Parathyroid adenoma (tissue), 2 donors: ENCODE measurements around the gene DHRS1.

Experiments used
- H2AFZ ChIP-seq: fragments of 300-600 bp; sonication (generic); one replicate; pipeline ENCODE4 v1.7.0; 2017; ENCODE audit warnings: antibody characterized with exemption, mild to moderate bottlenecking
- H3K27ac ChIP-seq: fragments of 300-600 bp; sonication (generic); one replicate; pipeline ENCODE4 v1.7.0; 2017
- H3K27me3 ChIP-seq: fragments of 300-600 bp; sonication (generic); one replicate; pipeline ENCODE4 v1.7.0; 2017; ENCODE audit warnings: low read length; ENCODE audit not compliant: control insufficient read depth, insufficient read depth
- H3K36me3 ChIP-seq: fragments of 300-600 bp; sonication (generic); one replicate; pipeline ENCODE4 v1.7.0; 2017; ENCODE audit warnings: low read length; ENCODE audit not compliant: control insufficient read depth, insufficient read depth
- H3K4me1 ChIP-seq: fragments of 300-600 bp; sonication (generic); one replicate; pipeline ENCODE4 v1.7.0; 2017; ENCODE audit warnings: control low read depth
- H3K4me2 ChIP-seq: fragments of 300-600 bp; sonication (generic); one replicate; pipeline ENCODE4 v1.7.0; 2017; ENCODE audit warnings: low read length
- H3K4me3 ChIP-seq: fragments of 300-600 bp; sonication (generic); one replicate; pipeline ENCODE4 v1.7.0; 2017; ENCODE audit warnings: low read depth, low read length
- H3K79me2 ChIP-seq: fragments of 300-600 bp; sonication (generic); one replicate; pipeline ENCODE4 v1.7.0; 2017; ENCODE audit warnings: control low read depth
- H3K9ac ChIP-seq: fragments of 300-600 bp; sonication (generic); one replicate; pipeline ENCODE4 v1.7.0; 2017; ENCODE audit warnings: mild to moderate bottlenecking
- H3K9me3 ChIP-seq: fragments of 300-600 bp; sonication (generic); one replicate; pipeline ENCODE4 v1.7.0; 2017; ENCODE audit warnings: low read length; ENCODE audit not compliant: control insufficient read depth
- TF ChIP-seq, protein P1 (sequence below): fragments of 300-600 bp; sonication (generic); IDR thresholded peaks from one replicate; pipeline ENCODE4 v1.7.0; 2017; ENCODE audit warnings: antibody characterized with exemption, mild to moderate bottlenecking
- donor health status: primary hyperparathyroidism.

Gene DHRS1

DNA sequence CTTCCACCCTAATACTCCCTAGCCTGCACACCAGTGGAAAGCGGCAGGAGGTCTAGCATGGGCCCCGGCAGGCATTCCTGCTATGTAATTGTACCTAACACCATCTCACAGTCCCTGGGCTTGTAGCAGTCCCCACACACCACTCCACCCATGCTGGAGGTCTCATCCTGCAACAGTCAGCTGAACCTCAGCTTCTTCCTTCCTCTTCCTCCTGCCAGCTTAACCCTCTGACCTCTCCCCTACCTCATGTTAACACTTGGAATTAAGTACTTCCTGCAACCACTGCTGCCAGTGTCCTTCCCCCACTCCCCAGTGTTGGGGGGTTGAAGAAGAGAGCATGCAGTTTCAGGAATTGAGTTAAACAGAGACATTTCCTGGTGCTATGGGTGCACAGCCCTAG is 27.7 kb upstream of the DHRS1 start:
- no peak overlapping the region for H2AFZ ChIP-seq
- H3K27me3 ChIP-seq = no peaks in the 10 kb centered on the region
- H3K27ac ChIP-seq = no peak overlapping the region
- TF ChIP-seq, protein P1, sequence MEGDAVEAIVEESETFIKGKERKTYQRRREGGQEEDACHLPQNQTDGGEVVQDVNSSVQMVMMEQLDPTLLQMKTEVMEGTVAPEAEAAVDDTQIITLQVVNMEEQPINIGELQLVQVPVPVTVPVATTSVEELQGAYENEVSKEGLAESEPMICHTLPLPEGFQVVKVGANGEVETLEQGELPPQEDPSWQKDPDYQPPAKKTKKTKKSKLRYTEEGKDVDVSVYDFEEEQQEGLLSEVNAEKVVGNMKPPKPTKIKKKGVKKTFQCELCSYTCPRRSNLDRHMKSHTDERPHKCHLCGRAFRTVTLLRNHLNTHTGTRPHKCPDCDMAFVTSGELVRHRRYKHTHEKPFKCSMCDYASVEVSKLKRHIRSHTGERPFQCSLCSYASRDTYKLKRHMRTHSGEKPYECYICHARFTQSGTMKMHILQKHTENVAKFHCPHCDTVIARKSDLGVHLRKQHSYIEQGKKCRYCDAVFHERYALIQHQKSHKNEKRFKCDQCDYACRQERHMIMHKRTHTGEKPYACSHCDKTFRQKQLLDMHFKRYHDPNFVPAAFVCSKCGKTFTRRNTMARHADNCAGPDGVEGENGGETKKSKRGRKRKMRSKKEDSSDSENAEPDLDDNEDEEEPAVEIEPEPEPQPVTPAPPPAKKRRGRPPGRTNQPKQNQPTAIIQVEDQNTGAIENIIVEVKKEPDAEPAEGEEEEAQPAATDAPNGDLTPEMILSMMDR = no peak
- no peaks in the 10 kb centered on the region for H3K9me3 ChIP-seq
- peaks cover under 1% of the 10 kb centered on the region for H3K4me1 ChIP-seq
- H3K4me3 ChIP-seq = no peak overlapping the region
- H3K79me2 ChIP-seq = no peaks in the 10 kb centered on the region
- H3K36me3 ChIP-seq = no peaks in the 10 kb centered on the region
- no peak overlapping the region for H3K9ac ChIP-seq
- no peak overlapping the region for H3K4me2 ChIP-seq

DNA sequence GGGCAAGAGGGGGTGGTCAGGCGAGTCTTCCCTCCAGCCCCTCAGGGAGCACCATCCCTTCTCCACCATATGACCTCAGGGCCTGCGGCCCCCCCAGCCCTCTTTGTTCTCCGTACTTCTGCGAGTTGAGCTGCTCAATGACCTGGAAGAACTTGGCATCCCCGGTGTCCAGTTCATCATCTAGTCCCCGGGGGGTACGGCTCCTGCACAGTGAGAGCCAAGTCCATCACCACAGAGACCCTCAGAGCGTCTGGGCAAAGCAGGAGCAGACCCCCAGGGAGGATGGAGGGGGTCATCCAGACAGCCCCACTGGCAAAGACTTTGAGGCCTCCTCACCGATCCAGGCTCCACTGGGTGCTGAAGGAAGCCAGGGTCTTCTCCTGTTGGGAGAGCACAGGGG is 26.4 kb upstream of the DHRS1 start:
- H3K36me3 ChIP-seq = no peaks in the 10 kb centered on the region
- TF ChIP-seq, protein P1 = no peak
- H3K4me1 ChIP-seq = no peaks in the 10 kb centered on the region
- no peak overlapping the region for H2AFZ ChIP-seq
- H3K27me3 ChIP-seq = no peaks in the 10 kb centered on the region
- no peak overlapping the region for H3K4me3 ChIP-seq
- H3K9ac ChIP-seq = no peak overlapping the region
- no peaks in the 10 kb centered on the region for H3K79me2 ChIP-seq
- no peak overlapping the region for H3K27ac ChIP-seq
- no peak overlapping the region for H3K4me2 ChIP-seq
- no peaks in the 10 kb centered on the region for H3K9me3 ChIP-seq

DNA sequence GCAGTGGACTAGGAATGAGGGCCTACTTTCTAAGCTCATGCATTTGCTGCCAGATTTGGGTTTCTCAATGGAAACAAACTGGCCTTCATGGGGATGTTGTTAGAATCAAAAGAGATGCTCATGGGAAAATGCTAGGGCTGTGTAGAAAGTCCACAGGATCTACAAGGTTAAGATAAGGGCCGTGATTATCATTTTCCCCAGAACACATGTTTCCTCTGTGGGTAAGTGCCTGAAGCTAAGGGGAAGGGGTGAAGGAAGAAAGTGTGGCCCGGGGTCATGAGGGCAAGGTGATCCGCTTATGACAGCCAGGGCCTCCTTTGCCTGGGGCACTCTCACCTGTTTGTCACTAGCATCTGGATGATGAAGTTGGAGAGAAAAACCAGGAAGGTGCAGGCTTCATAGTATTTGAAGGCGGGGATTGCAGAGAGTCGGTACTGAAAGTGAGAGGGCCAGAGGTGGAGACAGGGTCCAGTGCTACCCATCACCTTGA is 25.5 kb upstream of the DHRS1 start:
- TF ChIP-seq, protein P1 = no peak
- no peak overlapping the region for H3K9ac ChIP-seq
- no peaks in the 10 kb centered on the region for H3K36me3 ChIP-seq
- H3K4me3 ChIP-seq = no peak overlapping the region
- H3K9me3 ChIP-seq = no peaks in the 10 kb centered on the region
- H2AFZ ChIP-seq = no peak overlapping the region
- no peak overlapping the region for H3K4me2 ChIP-seq
- no peaks in the 10 kb centered on the region for H3K4me1 ChIP-seq
- H3K27me3 ChIP-seq = no peaks in the 10 kb centered on the region
- H3K79me2 ChIP-seq = no peaks in the 10 kb centered on the region
- no peak overlapping the region for H3K27ac ChIP-seq

DNA sequence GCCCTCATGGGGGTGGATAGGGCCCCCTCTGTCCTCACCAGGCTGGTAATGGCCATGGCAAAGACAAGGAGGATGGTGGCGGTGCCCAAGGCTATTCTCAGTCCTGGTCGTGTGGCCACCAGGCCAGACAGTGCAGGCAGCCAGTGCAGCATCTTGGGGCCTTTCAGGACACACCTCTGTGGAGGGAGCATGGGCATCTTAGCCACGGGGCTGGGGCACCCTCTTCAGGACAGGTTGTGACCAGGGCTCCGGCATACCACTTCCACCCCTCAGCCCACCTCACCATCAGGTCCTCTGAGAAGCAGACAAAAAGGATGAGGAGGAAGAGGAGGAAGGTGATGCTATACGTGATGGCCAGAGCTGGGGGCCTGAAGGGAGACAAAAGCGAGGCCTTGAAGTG is 24.4 kb upstream of the DHRS1 start:
- H3K4me2 ChIP-seq = no peak overlapping the region
- H3K9ac ChIP-seq = no peak overlapping the region
- no peak overlapping the region for H2AFZ ChIP-seq
- H3K4me1 ChIP-seq = no peaks in the 10 kb centered on the region
- TF ChIP-seq, protein P1 = no peak
- no peaks in the 10 kb centered on the region for H3K36me3 ChIP-seq
- no peak overlapping the region for H3K27ac ChIP-seq
- H3K9me3 ChIP-seq = no peaks in the 10 kb centered on the region
- H3K4me3 ChIP-seq = no peak overlapping the region
- no peaks in the 10 kb centered on the region for H3K27me3 ChIP-seq
- no peaks in the 10 kb centered on the region for H3K79me2 ChIP-seq

DNA sequence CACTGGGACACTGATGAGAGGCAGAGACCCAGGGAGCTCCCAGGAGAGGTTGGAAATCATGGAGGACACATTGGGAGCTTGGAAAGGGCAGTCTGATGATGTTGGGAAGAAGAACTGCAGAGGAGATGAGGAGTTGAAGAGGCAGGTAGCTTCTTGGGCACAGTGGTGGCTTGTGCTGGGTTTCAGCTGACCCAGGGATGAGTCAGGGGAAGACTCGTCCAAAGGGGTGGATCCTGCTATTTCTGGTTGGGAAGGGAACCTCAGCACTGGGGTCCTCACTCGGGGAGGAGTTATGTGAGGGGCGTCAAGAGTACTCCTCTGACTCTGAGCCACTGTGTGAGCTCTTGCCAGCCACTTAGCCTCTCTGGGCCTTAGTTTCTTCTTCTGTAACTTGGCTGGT is 23.8 kb upstream of the DHRS1 start:
- H3K79me2 ChIP-seq = no peaks in the 10 kb centered on the region
- H3K4me1 ChIP-seq = no peaks in the 10 kb centered on the region
- H2AFZ ChIP-seq = no peak overlapping the region
- no peak overlapping the region for H3K27ac ChIP-seq
- no peaks in the 10 kb centered on the region for H3K27me3 ChIP-seq
- no peaks in the 10 kb centered on the region for H3K36me3 ChIP-seq
- no peak overlapping the region for H3K4me2 ChIP-seq
- H3K9me3 ChIP-seq = no peaks in the 10 kb centered on the region
- H3K4me3 ChIP-seq = no peak overlapping the region
- TF ChIP-seq, protein P1 = no peak
- no peak overlapping the region for H3K9ac ChIP-seq
